HFFc6 (cell line): ENCODE data around the gene LIM2. TPM values are rescaled to one million over a fixed set of nuclear protein-coding genes. Genes with fewer than 3 reads are reported as not detected.

Source experiments
- DNase-seq: peaks from one replicate; pipeline ENCODE4 v3.0.0-alpha.2; 2018
- H3K27ac Mint-ChIP-seq: 2 replicates; pipeline ENCODE4 v1.8.0; 2020; ENCODE audit warnings: mild to moderate bottlenecking, mixed read lengths
- H3K27me3 Mint-ChIP-seq: 2 replicates; pipeline ENCODE4 v1.8.0; 2021; ENCODE audit warnings: mild to moderate bottlenecking, moderate library complexity, mixed read lengths; ENCODE audit not compliant: insufficient read depth
- H3K36me3 Mint-ChIP-seq: 2 replicates; pipeline ENCODE4 v1.8.0; 2021; ENCODE audit warnings: low read depth, mixed read lengths
- H3K4me1 Mint-ChIP-seq: 2 replicates; pipeline ENCODE4 v1.8.0; 2020; ENCODE audit warnings: low read depth, mixed read lengths
- H3K4me3 Mint-ChIP-seq: 2 replicates; pipeline ENCODE4 v1.8.0; 2020; ENCODE audit warnings: mild to moderate bottlenecking, moderate library complexity, mixed read lengths
- H3K9me3 Mint-ChIP-seq: 2 replicates; pipeline ENCODE4 v1.8.0; 2020; ENCODE audit warnings: mild to moderate bottlenecking, mixed read lengths
- total RNA-seq, 6 experiments: library from RNA; stranded (reverse); fragmentation: NEBNext Ultra II Directional; extraction: Animal tissue kit (Norgen Biotek cat#: 25700); gene quantifications; 2 replicates in 1 of 6; 3 replicates in 5 of 6; pipeline ENCODE4 v1.2.3, GENCODE V29; 2021
- TF ChIP-seq, protein P1 (sequence below): fragments of 200-600 bp; sonication (generic); IDR thresholded peaks from 2 replicates; pipeline ENCODE4 v1.5.0; 2021; ENCODE audit warnings: antibody characterized with exemption, mild to moderate bottlenecking

Gene LIM2
- total RNA-seq, 6 experiments from 2014 or later = not detected

DNA sequence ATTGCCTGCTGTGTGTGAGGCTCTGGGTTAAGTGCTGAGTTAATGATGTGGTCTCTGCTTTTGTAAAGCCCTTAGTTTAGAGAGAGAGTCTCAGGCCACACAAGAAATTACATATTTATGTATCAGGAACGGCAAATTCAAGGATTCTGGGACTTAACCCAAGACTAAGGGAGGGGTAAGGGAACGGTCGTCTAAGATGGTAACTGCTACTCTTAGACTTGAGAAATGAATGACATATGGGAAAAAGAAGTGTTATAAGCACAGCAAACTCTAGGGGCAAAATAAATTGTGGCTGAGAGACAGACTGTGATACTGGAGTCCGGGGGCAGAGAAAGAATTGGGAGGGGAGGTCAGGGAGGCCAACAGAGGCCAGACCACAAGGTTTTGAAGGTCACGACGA, 56.1 kb downstream of the LIM2 start:
- peaks cover 12% of the 10 kb centered on the region for H3K36me3 Mint-ChIP-seq
- no peaks in the 10 kb centered on the region for H3K4me1 Mint-ChIP-seq
- no peak overlapping the region for H3K4me3 Mint-ChIP-seq
- H3K9me3 Mint-ChIP-seq = peaks cover 22% of the 10 kb centered on the region
- H3K27ac Mint-ChIP-seq = no peak overlapping the region
- no peak for DNase-seq
- TF ChIP-seq, protein P1, sequence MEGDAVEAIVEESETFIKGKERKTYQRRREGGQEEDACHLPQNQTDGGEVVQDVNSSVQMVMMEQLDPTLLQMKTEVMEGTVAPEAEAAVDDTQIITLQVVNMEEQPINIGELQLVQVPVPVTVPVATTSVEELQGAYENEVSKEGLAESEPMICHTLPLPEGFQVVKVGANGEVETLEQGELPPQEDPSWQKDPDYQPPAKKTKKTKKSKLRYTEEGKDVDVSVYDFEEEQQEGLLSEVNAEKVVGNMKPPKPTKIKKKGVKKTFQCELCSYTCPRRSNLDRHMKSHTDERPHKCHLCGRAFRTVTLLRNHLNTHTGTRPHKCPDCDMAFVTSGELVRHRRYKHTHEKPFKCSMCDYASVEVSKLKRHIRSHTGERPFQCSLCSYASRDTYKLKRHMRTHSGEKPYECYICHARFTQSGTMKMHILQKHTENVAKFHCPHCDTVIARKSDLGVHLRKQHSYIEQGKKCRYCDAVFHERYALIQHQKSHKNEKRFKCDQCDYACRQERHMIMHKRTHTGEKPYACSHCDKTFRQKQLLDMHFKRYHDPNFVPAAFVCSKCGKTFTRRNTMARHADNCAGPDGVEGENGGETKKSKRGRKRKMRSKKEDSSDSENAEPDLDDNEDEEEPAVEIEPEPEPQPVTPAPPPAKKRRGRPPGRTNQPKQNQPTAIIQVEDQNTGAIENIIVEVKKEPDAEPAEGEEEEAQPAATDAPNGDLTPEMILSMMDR = no peak
- H3K27me3 Mint-ChIP-seq = peaks cover 2% of the 10 kb centered on the region; the same call in 1 of the 2 replicates

DNA sequence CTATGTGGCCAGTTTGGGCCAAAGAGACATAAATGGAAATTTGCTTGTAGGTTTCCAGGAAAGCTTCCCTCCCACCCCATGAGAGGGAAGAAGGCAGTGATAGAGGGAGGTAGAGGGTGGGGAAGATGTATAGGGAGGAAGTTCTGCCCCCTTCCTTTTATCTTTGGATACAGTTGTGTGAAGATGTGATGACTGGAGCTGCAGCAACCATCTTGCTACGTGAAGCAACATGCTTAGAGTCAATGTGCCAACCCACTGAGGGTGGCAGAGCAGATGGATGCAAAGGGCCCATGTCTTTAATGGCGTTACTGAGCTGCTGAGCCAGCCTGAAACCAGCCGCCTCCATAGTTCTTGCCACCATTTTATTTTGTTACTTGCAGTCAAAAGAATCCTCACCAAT, 56.6 kb downstream of the LIM2 start:
- Mint-ChIP-seq H3K9me3 (peaks cover 22% of the 10 kb centered on the region), H3K36me3 (peaks cover 12% of the 10 kb centered on the region), H3K27ac (no peak overlapping the region), H3K4me3 (no peak overlapping the region), H3K27me3 (peaks cover 2% of the 10 kb centered on the region; the same call in 1 of the 2 replicates), H3K4me1 (no peaks in the 10 kb centered on the region)
- TF ChIP-seq, protein P1 = no peak
- no peak for DNase-seq

DNA sequence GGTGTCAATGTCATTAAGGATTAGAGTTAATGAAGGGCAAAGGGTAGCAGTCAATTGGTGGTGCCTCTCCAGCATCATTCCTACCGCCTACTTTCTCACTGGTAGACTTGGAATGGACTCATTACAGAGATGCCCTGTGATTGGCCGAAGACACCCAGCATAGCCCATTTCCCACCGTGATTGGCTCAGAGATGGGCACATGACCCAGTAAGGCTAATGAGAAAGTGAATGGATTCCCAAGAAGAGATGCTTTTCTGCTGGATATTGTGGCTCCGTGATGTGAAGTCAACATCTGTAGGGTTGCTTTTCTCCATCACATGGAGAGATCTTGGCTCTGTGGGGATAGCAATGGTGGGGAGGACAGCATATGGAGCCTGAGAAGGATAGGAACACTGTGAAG, 57.4 kb downstream of the LIM2 start:
- Mint-ChIP-seq H3K4me3 (no peak overlapping the region), H3K4me1 (no peaks in the 10 kb centered on the region), H3K9me3 (peaks cover 30% of the 10 kb centered on the region), H3K27me3 (peaks cover 2% of the 10 kb centered on the region; the same call in 1 of the 2 replicates), H3K36me3 (peaks cover 12% of the 10 kb centered on the region), H3K27ac (no peak overlapping the region)
- TF ChIP-seq, protein P1 = no peak
- DNase-seq = no peak

Other genes starting within 250 kb of the LIM2 start
- not detected for gene SIGLEC7, start 245.7 kb downstream of the LIM2 start, total RNA-seq
- gene CD33, start 162.9 kb downstream of the LIM2 start, total RNA-seq = not detected
- not detected for gene SIGLECL1, start 136.9 kb downstream of the LIM2 start, total RNA-seq
- gene IGLON5, start 76.3 kb downstream of the LIM2 start, total RNA-seq = not detected
- gene VSIG10L, start 45.8 kb downstream of the LIM2 start, total RNA-seq = 1 to 10 TPM in 2 of 6 experiments, under 1 TPM in 4; 0.79 to 1.6 (median 0.89) TPM
- gene ETFB, start 21.6 kb downstream of the LIM2 start, total RNA-seq = 100 to 1,000 TPM; 109 to 157 (median 132) TPM
- 1 to 10 TPM in 3 of 6 experiments, under 1 TPM in 3; 0.60 to 2.3 (median 0.94) TPM for gene CLDND2, start 19.0 kb downstream of the LIM2 start, total RNA-seq
- gene NKG7, start 15.3 kb downstream of the LIM2 start, total RNA-seq = not detected
- gene C19orf84, start 2.6 kb upstream of the LIM2 start, total RNA-seq = not detected
- not detected for gene SIGLEC10, start 29.7 kb upstream of the LIM2 start, total RNA-seq
- not detected for gene SIGLEC8, start 70.5 kb upstream of the LIM2 start, total RNA-seq
- not detected for gene CEACAM18, start 90.6 kb upstream of the LIM2 start, total RNA-seq
- not detected for gene SIGLEC12, start 113.8 kb upstream of the LIM2 start, total RNA-seq
- not detected for gene SIGLEC6, start 143.7 kb upstream of the LIM2 start, total RNA-seq
- 10 to 100 TPM; 19.6 to 29.5 (median 21.6) TPM for gene ZNF175, start 183.3 kb upstream of the LIM2 start, total RNA-seq
- gene SIGLEC5, start 242.4 kb upstream of the LIM2 start, total RNA-seq = not detected